Mesothelial cell of epicardium (in vitro differentiated cells): Measurements from ENCODE around the gene MSMB. TPM values are rescaled to one million over a fixed set of nuclear protein-coding genes. Genes with fewer than 3 reads are reported as not detected.
"Not testable (repeated sequence)": the region's sequence is repeated elsewhere in the genome, so short reads cannot be mapped to it uniquely, and the experiment has no call there.

ENCODE experiments used
- DNase-seq, 2 experiments: peaks; one replicate each; pipeline ENCODE4 v3.0.0; 2021; ENCODE audit warnings: low spot score in 2 of 2; ENCODE audit not compliant: unreplicated experiment in 2 of 2
- H3K27ac Mint-ChIP-seq: 2 replicates; pipeline ENCODE4 v1.8.0; 2021; ENCODE audit warnings: mixed read lengths
- H3K27me3 Mint-ChIP-seq: 2 replicates; pipeline ENCODE4 v1.8.0; 2021; ENCODE audit warnings: low read depth, mixed read lengths
- H3K36me3 Mint-ChIP-seq: 2 replicates; pipeline ENCODE4 v1.8.0; 2021; ENCODE audit warnings: mixed read lengths
- H3K4me1 Mint-ChIP-seq: 2 replicates; pipeline ENCODE4 v1.8.0; 2021; ENCODE audit warnings: mixed read lengths
- H3K4me3 Mint-ChIP-seq: 2 replicates; pipeline ENCODE4 v1.8.0; 2021; ENCODE audit warnings: mild to moderate bottlenecking, moderate library complexity, mixed read lengths
- H3K9me3 Mint-ChIP-seq: 2 replicates; pipeline ENCODE4 v1.8.0; 2021; ENCODE audit warnings: mixed read lengths
- total RNA-seq: library from RNA; stranded (reverse); gene quantifications from 3 replicates; pipeline ENCODE4 v1.2.1, GENCODE V29; 2021
- TF ChIP-seq, protein P1 (sequence below): fragments of 200-600 bp; sonication (generic); IDR thresholded peaks from one replicate; pipeline ENCODE4 v1.5.0; 2021; ENCODE audit warnings: antibody characterized with exemption; ENCODE audit not compliant: unreplicated experiment

Gene MSMB
- total RNA-seq, 1 donor from 2014 or later = not detected

GRCh38 chr10:46055771-46056170 lies 9.7 kb upstream of the MSMB start:
- H3K36me3 Mint-ChIP-seq = peaks cover 2% of the 10 kb centered on the region
- no peak overlapping the region for H3K4me3 Mint-ChIP-seq
- H3K27me3 Mint-ChIP-seq = peaks cover 4% of the 10 kb centered on the region
- peaks cover 9% of the 10 kb centered on the region for H3K9me3 Mint-ChIP-seq
- DNase-seq = no peak
- no peak overlapping the region for H3K27ac Mint-ChIP-seq
- peaks cover 6% of the 10 kb centered on the region for H3K4me1 Mint-ChIP-seq
- TF ChIP-seq, protein P1, sequence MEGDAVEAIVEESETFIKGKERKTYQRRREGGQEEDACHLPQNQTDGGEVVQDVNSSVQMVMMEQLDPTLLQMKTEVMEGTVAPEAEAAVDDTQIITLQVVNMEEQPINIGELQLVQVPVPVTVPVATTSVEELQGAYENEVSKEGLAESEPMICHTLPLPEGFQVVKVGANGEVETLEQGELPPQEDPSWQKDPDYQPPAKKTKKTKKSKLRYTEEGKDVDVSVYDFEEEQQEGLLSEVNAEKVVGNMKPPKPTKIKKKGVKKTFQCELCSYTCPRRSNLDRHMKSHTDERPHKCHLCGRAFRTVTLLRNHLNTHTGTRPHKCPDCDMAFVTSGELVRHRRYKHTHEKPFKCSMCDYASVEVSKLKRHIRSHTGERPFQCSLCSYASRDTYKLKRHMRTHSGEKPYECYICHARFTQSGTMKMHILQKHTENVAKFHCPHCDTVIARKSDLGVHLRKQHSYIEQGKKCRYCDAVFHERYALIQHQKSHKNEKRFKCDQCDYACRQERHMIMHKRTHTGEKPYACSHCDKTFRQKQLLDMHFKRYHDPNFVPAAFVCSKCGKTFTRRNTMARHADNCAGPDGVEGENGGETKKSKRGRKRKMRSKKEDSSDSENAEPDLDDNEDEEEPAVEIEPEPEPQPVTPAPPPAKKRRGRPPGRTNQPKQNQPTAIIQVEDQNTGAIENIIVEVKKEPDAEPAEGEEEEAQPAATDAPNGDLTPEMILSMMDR = no peak

GRCh38 chr10:46053534-46054434 lies 7.7 kb upstream of the MSMB start:
- TF ChIP-seq, protein P1 = no peak
- Mint-ChIP-seq H3K4me1 (peaks cover 6% of the 10 kb centered on the region), H3K9me3 (peaks cover 9% of the 10 kb centered on the region), H3K36me3 (peaks cover 2% of the 10 kb centered on the region), H3K27ac (no peak overlapping the region), H3K4me3 (no peak overlapping the region), H3K27me3 (peaks cover 4% of the 10 kb centered on the region)
- DNase-seq = no peak

GRCh38 chr10:46052791-46053375 lies 6.8 kb upstream of the MSMB start:
- DNase-seq = no peak
- Mint-ChIP-seq H3K9me3 (peaks cover 9% of the 10 kb centered on the region), H3K4me1 (peaks cover 6% of the 10 kb centered on the region), H3K27me3 (peaks cover 4% of the 10 kb centered on the region), H3K4me3 (no peak overlapping the region), H3K36me3 (peaks cover 2% of the 10 kb centered on the region), H3K27ac (no peak overlapping the region)
- TF ChIP-seq, protein P1 = no peak

DNA sequence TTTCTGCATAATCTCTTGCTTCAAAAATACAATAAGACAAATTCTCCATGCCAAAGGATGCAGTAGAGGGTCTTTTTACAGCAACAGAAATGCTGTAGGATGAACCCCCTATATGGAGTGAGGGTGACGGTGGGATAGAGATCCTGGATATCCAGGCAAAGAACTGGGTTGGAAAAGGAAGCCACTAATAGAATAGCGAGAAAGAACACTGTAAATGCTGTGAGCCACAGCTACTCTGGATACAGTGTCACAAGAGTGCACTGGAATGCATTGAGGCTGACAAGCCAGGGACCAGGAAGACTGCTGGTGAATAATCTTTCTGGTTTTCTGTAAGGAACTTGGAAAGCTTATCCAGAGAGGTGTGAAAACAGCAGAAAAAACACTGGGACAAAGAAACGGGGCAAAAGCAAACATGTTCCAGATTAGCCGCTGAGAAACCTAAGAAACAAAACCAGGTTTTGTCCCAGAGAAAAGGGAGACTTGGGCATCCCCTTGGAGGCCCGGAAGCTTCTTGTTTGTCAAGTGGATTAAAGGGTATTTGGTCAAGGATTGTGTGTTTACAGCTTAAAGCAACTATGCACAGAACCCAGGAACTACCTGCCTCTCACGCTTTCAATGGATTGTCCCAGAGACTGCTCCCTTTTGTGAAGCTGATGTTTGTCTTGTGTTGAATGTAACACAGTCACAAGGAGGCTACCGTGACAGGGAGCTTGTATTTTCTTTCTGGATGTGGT lies 6.2 kb upstream of the MSMB start:
- Mint-ChIP-seq H3K36me3 (peaks cover 2% of the 10 kb centered on the region), H3K27ac (no peak overlapping the region), H3K9me3 (peaks cover 5% of the 10 kb centered on the region), H3K4me1 (peaks cover 6% of the 10 kb centered on the region), H3K4me3 (no peak overlapping the region), H3K27me3 (peaks cover 7% of the 10 kb centered on the region)
- no peak for DNase-seq
- TF ChIP-seq, protein P1 = no peak

DNA sequence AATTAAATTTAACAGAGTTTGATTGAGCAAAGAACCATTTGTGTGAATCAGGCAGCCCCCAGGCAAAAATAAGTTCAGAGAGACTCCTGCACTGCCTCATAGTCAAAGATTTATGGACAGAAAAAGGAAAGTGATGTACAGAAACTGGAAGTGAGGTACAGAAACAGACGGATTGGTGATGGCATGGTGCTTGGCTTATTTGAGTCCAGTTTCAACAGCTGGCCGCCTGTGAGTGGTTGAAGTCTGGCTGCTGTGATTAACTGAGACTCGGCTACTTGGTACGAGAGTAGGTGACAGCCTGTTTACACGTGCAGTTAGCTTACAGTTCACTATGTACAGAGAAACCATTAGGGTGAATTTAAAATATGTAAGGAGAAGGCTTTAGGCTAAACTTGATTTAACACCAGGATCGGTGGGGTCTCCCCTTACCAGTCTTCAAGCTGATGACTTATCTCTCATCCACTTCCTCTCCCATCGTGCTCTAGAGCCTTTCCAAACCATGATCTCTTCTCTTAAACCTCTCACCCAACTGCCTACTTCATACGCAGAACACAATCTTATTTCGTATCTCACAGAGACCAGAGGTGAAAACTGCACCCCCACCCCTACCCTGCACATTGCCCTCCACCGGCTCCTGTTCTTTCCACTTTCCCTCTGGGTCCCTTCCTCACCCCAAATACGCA lies 5.0 kb upstream of the MSMB start:
- DNase-seq = no peak
- Mint-ChIP-seq H3K27me3 (peaks cover 9% of the 10 kb centered on the region), H3K4me1 (peaks cover 6% of the 10 kb centered on the region), H3K9me3 (no peaks in the 10 kb centered on the region), H3K4me3 (no peak overlapping the region), H3K36me3 (no peaks in the 10 kb centered on the region), H3K27ac (no peak overlapping the region)
- TF ChIP-seq, protein P1 = no peak

DNA sequence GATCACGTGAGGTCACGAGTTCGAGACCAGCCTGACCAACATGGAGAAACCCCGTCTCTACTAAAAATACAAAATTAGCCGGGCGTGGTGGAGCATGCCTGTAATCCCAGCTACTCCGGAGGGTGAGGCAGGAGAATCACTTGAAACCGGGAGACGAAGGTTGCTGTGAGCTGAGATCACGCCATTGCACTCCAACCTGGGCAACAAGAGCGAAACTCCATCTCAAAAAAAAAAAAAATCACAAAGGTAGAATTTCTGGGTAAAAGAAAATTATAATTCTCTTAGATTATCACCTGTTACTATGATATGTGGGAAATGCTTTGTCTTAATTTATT lies 3.4 kb upstream of the MSMB start:
- H3K4me1 Mint-ChIP-seq, H3K4me3 Mint-ChIP-seq, H3K9me3 Mint-ChIP-seq, H3K27ac Mint-ChIP-seq, H3K36me3 Mint-ChIP-seq, DNase-seq: not testable (repeated sequence)
- peaks cover 10% of the 10 kb centered on the region for H3K27me3 Mint-ChIP-seq
